Body of pancreas (tissue), 4 donors: ENCODE data around the gene DPYD. TPM values are rescaled to one million over a fixed set of nuclear protein-coding genes. Genes with fewer than 3 reads are reported as not detected.
A peak's percentile ranks its signal among the peaks of the same experiment; 100 is the strongest.

Source experiments
- ATAC-seq: fragments of 150-250 bp; one replicate; pipeline ENCODE4 v1.9.1; 2016
- DNase-seq, 4 donors: peaks; one replicate each; pipeline ENCODE4 v3.0.0-alpha.2; 2019
- H3K27ac ChIP-seq, 4 donors: fragments of 200-600 bp; sonication (generic); 1 replicate in 3 of 4; 2 replicates in 1 of 4; pipeline versions ENCODE4 v1.5.1 to v1.6.1; 2016 to 2019; ENCODE audit warnings: mild to moderate bottlenecking in 1 of 4, mixed read lengths in 1 of 4, moderate library complexity in 1 of 4
- H3K27me3 ChIP-seq, 2 donors: fragments of 200-600 bp; sonication (generic); one replicate each; pipeline ENCODE4 v1.6.0; 2016; ENCODE audit warnings: mild to moderate bottlenecking in 1 of 2
- H3K36me3 ChIP-seq, 2 donors: fragments of 200-600 bp; sonication (generic); replicated peaks in 1 of 2; 2 replicates each; pipeline ENCODE4 v1.5.1; 2016; ENCODE audit warnings: low read depth in 2 of 2; ENCODE audit not compliant: insufficient read depth in 1 of 2
- H3K4me1 ChIP-seq: fragments of 200-600 bp; sonication (generic); one replicate; pipeline ENCODE4 v1.6.0; 2016
- H3K4me3 ChIP-seq, 2 donors: fragments of 200-600 bp; sonication (generic); 1 replicate in 1 of 2; 2 replicates in 1 of 2; pipeline ENCODE4 v1.5.1; 2016 to 2019
- H3K9me3 ChIP-seq, 3 donors: fragments of 200-600 bp; sonication (generic); 1 replicate in 2 of 3; 2 replicates in 1 of 3; pipeline ENCODE4 v1.5.1; 2016
- CTCF ChIP-seq, 7 experiments: fragments of 450-650 bp in 4 of 7; fragments of 200-600 bp in 3 of 7; sonication (generic) in 3 of 7; IDR thresholded peaks; one replicate each; pipeline ENCODE4 v1.5.1; 2016 to 2019; ENCODE audit warnings: antibody characterized with exemption in 7 of 7
- POLR2A ChIP-seq, 3 donors: fragments of 450-650 bp; IDR thresholded peaks; one replicate each; pipeline ENCODE4 v1.6.1; 2016; ENCODE audit warnings: antibody characterized with exemption in 3 of 3, mild to moderate bottlenecking in 2 of 3
- WGBS, 2 donors: methylation state at CpG; one replicate each; pipeline ENCODE4 v1.1.5; 2017; 5-methylcytosine and 5-hydroxymethylcytosine counted together
- intact Hi-C: fragments of 100-400 bp; cut with DNase I; formaldehyde crosslinking; loops from one replicate; pipeline ENCODE4 v1.15.1; 2023
- total RNA-seq, 2 donors: library from RNA; depleted of rRNA; stranded (reverse); fragments of >200 nt; gene quantifications; one replicate each; pipeline ENCODE4 v1.1.0, GENCODE V29; 2016

Gene DPYD
- total RNA-seq, 2 donors from 2014 or later, result 13.8 to 17.1 TPM

- WGBS, 2 donors, result 82 to 84% methylated on average over 2 of the region's 2 CpGs
- intact Hi-C loops, result no loop called here
These were observed 777.5 kb downstream of the DPYD start for GRCh38 chr1:97143236-97143882.

GRCh38 chr1:97140611-97141010, 780.2 kb downstream of the DPYD start:
- intact Hi-C loops, result no loop called here
- 85 to 86% methylated on average over 3 of the region's 3 CpGs for WGBS, 2 donors
- Histone ChIP-seq H3K4me3 (no peak overlapping the region), H3K4me1 (peaks cover 4% of the 10 kb centered on the region), H3K27me3 (no peaks in the 10 kb centered on the region), H3K36me3 (no peaks in the 10 kb centered on the region), H3K27ac (no peak overlapping the region), H3K9me3 (no peaks in the 10 kb centered on the region)
- DNase-seq, result no peak
- TF ChIP-seq CTCF (IDR thresholded peaks at IDR 0.05) (no peak), POLR2A (IDR thresholded peaks at IDR 0.05) (no peak)
- ATAC-seq, result no peak

More at GRCh38 chr1:97143236-97143882, 777.5 kb downstream of the DPYD start:
- Histone ChIP-seq H3K27ac (no peak overlapping the region), H3K4me1 (peaks cover 4% of the 10 kb centered on the region), H3K36me3 (no peaks in the 10 kb centered on the region), H3K4me3 (no peak overlapping the region), H3K27me3 (no peaks in the 10 kb centered on the region), H3K9me3 (no peaks in the 10 kb centered on the region)
- DNase-seq, result no peak
- ATAC-seq, result no peak
- TF ChIP-seq CTCF (IDR thresholded peaks at IDR 0.05) (no peak), POLR2A (IDR thresholded peaks at IDR 0.05) (no peak)

- Histone ChIP-seq H3K27me3 (no peaks in the 10 kb centered on the region), H3K9me3 (no peaks in the 10 kb centered on the region), H3K27ac (no peak overlapping the region), H3K4me3 (no peak overlapping the region), H3K36me3 (no peaks in the 10 kb centered on the region), H3K4me1 (peaks cover 4% of the 10 kb centered on the region)
- no peak for TF ChIP-seq CTCF (IDR thresholded peaks at IDR 0.05)
- no peak for TF ChIP-seq POLR2A (IDR thresholded peaks at IDR 0.05)
- 72 to 82% methylated on average over 2 of the region's 2 CpGs for WGBS, 2 donors
- intact Hi-C loops, result no loop called here
- DNase-seq, result no peak
- ATAC-seq, result no peak
These were observed 781.3 kb downstream of the DPYD start for GRCh38 chr1:97139512-97139911.

GRCh38 chr1:97138515-97139032, 782.3 kb downstream of the DPYD start:
- Histone ChIP-seq H3K36me3 (no peaks in the 10 kb centered on the region), H3K27ac (peak overlapping the region in 1 of 4 donors; percentile 4), H3K4me1 (peaks cover 4% of the 10 kb centered on the region), H3K9me3 (no peaks in the 10 kb centered on the region), H3K4me3 (no peak overlapping the region), H3K27me3 (no peaks in the 10 kb centered on the region)
- TF ChIP-seq CTCF (IDR thresholded peaks at IDR 0.05) (no peak), POLR2A (IDR thresholded peaks at IDR 0.05) (peak in 2 of 3 donors; percentile 15 to 23)
- DNase-seq, result peak in 2 of 4 donors; percentile 12 to 14
- intact Hi-C loops, result no loop called here
- 11 to 19% methylated on average over 4 of the region's 4 CpGs for WGBS, 2 donors
- peak; percentile 64 for ATAC-seq
